Breast epithelium (tissue), 4 donors: Measurements from ENCODE around the gene DHX9. TPM values are rescaled to one million over a fixed set of nuclear protein-coding genes. Genes with fewer than 3 reads are reported as not detected.
"Not testable (repeated sequence)": the region's sequence is repeated elsewhere in the genome, so short reads cannot be mapped to it uniquely, and the experiment has no call there.

Experiments used
- DNase-seq, 2 donors: peaks; one replicate each; pipeline ENCODE4 v3.0.0-alpha.2; 2019; ENCODE audit warnings: low spot score in 2 of 2
- H3K27ac ChIP-seq, 2 donors: fragments of 200-600 bp; sonication (generic) in 1 of 2; one replicate each; pipeline ENCODE4 v1.5.1; 2016 to 2019; ENCODE audit warnings: mild to moderate bottlenecking in 1 of 2
- H3K27me3 ChIP-seq, 2 donors: fragments of 200-600 bp; sonication (generic) in 1 of 2; one replicate each; pipeline versions ENCODE4 v1.5.1 to v1.6.0; 2017 to 2019; ENCODE audit warnings: control low read depth in 1 of 2, mild to moderate bottlenecking in 1 of 2
- H3K36me3 ChIP-seq: fragments of 200-600 bp; one replicate; pipeline ENCODE4 v1.5.1; 2019
- H3K4me1 ChIP-seq, 2 donors: fragments of 200-600 bp; sonication (generic); one replicate each; pipeline ENCODE4 v1.5.1; 2016 to 2019; ENCODE audit warnings: control low read depth in 1 of 2
- H3K4me3 ChIP-seq, 3 donors: fragments of 200-600 bp; sonication (generic); 1 replicate in 2 of 3; 2 replicates in 1 of 3; pipeline ENCODE4 v1.5.1; 2016 to 2019; ENCODE audit warnings: mild to moderate bottlenecking in 3 of 3, moderate library complexity in 2 of 3
- H3K9me3 ChIP-seq, 2 donors: fragments of 200-600 bp; sonication (generic) in 1 of 2; one replicate each; pipeline ENCODE4 v1.5.1; 2016 to 2019; ENCODE audit warnings: control low read depth in 1 of 2
- CTCF ChIP-seq, 3 donors: fragments of 450-650 bp; IDR thresholded peaks; one replicate each; pipeline ENCODE4 v1.5.1; 2016 to 2017; ENCODE audit warnings: antibody characterized with exemption in 3 of 3, mild to moderate bottlenecking in 3 of 3, moderate library complexity in 3 of 3
- POLR2A ChIP-seq: fragments of 450-650 bp; IDR thresholded peaks from one replicate; pipeline ENCODE4 v1.6.1; 2016; ENCODE audit warnings: antibody characterized with exemption, mild to moderate bottlenecking, moderate library complexity
- POLR2AphosphoS5 ChIP-seq, 3 donors: sonication (generic); formaldehyde crosslinking; IDR thresholded peaks; one replicate each; pipeline ENCODE4 v1.6.1; 2017; ENCODE audit warnings: antibody characterized with exemption in 3 of 3
- intact Hi-C: fragments of 100-400 bp; cut with DNase I; formaldehyde crosslinking; loops from one replicate; pipeline ENCODE4 v1.15.1; 2023; ENCODE audit warnings: low total_unique reads
- total RNA-seq, 3 donors: library from RNA; depleted of rRNA; stranded (reverse); fragments of >200 nt; gene quantifications; one replicate each; pipeline ENCODE4 v1.1.0, GENCODE V29; 2016

The DHX9 gene
- total RNA-seq, 3 donors from 2014 or later, result 89.3 to 173 (median 134) TPM

DNA sequence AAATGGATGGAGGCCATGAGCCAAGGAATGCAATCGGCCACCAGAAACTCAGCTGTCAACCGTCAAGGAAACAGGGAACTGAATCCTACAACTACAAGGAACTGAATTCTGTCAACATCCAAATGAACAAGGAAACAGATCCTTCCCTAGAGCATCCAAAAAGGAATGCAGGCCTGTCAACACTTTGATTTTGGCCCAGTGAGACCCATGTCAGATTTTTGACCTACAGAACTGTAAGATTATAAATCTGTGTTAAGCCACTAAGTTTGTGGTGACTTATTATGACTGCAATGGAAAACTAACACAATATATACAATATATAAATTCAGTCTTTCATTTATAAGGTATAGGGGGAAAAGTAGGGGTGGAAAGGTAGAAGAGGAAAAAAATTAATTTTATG is 58.5 kb downstream of the DHX9 start:
- no peak for DNase-seq
- intact Hi-C loops, result no loop called here
- no peak overlapping the region for H3K27ac ChIP-seq
- H3K4me1 ChIP-seq, result no peaks in the 10 kb centered on the region
- H3K9me3 ChIP-seq, result no peaks in the 10 kb centered on the region
- TF ChIP-seq POLR2A (no peak), POLR2AphosphoS5 (IDR thresholded peaks at IDR 0.05) (no peak), CTCF (IDR thresholded peaks at IDR 0.05) (no peak)
- no peak overlapping the region for H3K4me3 ChIP-seq
- H3K27me3 ChIP-seq, result no peaks in the 10 kb centered on the region
- H3K36me3 ChIP-seq, result no peaks in the 10 kb centered on the region

- not testable (repeated sequence) for H3K27ac ChIP-seq, DNase-seq, H3K4me1 ChIP-seq
Observed at GRCh38 chr1:182901946-182902345, 62.8 kb downstream of the DHX9 start.

DNA sequence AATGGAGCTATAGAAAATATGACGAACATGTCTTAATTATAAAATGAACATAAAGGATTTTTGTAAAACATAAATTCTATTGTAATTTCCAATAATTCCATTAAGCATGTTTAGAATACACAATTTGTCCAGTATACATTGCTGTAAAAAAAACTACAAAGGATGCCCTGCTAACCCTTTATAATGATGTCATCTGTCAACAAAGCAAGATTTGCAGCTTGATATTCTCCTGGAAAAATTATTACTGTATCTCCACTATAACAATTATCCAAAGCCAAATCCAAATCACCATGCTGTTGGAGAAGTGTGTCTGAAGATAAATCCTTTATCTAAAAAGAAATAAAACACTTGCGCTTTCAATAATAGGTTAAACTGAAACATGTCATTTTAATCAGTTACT is 66.2 kb downstream of the DHX9 start:
- no peak for DNase-seq
- no peaks in the 10 kb centered on the region for H3K27me3 ChIP-seq
- TF ChIP-seq POLR2A, result no peak
- no peak for TF ChIP-seq CTCF (IDR thresholded peaks at IDR 0.05)
- no peak for TF ChIP-seq POLR2AphosphoS5 (IDR thresholded peaks at IDR 0.05)
- no peaks in the 10 kb centered on the region for H3K9me3 ChIP-seq
- H3K27ac ChIP-seq, result no peak overlapping the region
- intact Hi-C loops, result no loop called here
- no peak overlapping the region for H3K4me3 ChIP-seq
- H3K4me1 ChIP-seq, result no peaks in the 10 kb centered on the region
- H3K36me3 ChIP-seq, result no peaks in the 10 kb centered on the region

More at GRCh38 chr1:182901946-182902345, 62.8 kb downstream of the DHX9 start:
- H3K36me3 ChIP-seq, H3K9me3 ChIP-seq, H3K4me3 ChIP-seq, intact Hi-C loops, H3K27me3 ChIP-seq: not testable (repeated sequence)

DNA sequence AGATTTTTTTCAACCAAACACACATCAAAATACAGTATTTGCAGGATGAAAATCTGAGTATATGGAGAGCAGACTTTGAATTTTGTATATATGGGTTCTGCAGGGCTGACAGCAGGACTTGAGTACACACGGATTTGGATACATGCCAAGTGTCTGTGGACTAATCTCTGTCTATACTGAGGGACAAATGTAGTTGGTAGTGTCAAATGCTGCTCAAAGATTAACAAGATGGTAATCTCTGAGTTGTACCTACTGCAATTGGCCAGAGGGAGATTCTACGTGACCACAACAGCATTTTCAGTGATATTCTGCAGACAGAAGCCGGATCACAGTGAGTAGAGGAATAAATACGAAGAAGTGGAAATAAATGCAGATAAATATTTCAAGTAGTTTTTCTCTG is 70.4 kb downstream of the DHX9 start:
- H3K9me3 ChIP-seq, result peaks cover under 1 to 8% of the 10 kb centered on the region in 2 donors
- DNase-seq, result no peak
- no peak overlapping the region for H3K27ac ChIP-seq
- no peak overlapping the region for H3K4me3 ChIP-seq
- H3K4me1 ChIP-seq, result no peaks in the 10 kb centered on the region
- intact Hi-C loops, result no loop called here
- no peaks in the 10 kb centered on the region for H3K36me3 ChIP-seq
- no peak for TF ChIP-seq POLR2A
- TF ChIP-seq POLR2AphosphoS5 (IDR thresholded peaks at IDR 0.05), result no peak
- TF ChIP-seq CTCF (IDR thresholded peaks at IDR 0.05), result no peak
- H3K27me3 ChIP-seq, result no peaks in the 10 kb centered on the region

GRCh38 chr1:182910143-182910542 is 71.0 kb downstream of the DHX9 start:
- H3K4me3 ChIP-seq, result no peak overlapping the region
- no peak overlapping the region for H3K27ac ChIP-seq
- peaks cover 3 to 8% of the 10 kb centered on the region in 2 donors for H3K9me3 ChIP-seq
- H3K4me1 ChIP-seq, result no peaks in the 10 kb centered on the region
- no peak for DNase-seq
- TF ChIP-seq POLR2A (no peak), POLR2AphosphoS5 (IDR thresholded peaks at IDR 0.05) (no peak), CTCF (IDR thresholded peaks at IDR 0.05) (no peak)
- intact Hi-C loops, result no loop called here
- no peaks in the 10 kb centered on the region for H3K36me3 ChIP-seq
- H3K27me3 ChIP-seq, result no peaks in the 10 kb centered on the region

- no peak overlapping the region for H3K4me3 ChIP-seq
- intact Hi-C loops, result no loop called here
- no peaks in the 10 kb centered on the region for H3K4me1 ChIP-seq
- H3K36me3 ChIP-seq, result no peaks in the 10 kb centered on the region
- no peak for DNase-seq
- peaks cover 3 to 8% of the 10 kb centered on the region in 2 donors for H3K9me3 ChIP-seq
- TF ChIP-seq CTCF (IDR thresholded peaks at IDR 0.05), result no peak
- H3K27ac ChIP-seq, result no peak overlapping the region
- H3K27me3 ChIP-seq, result no peaks in the 10 kb centered on the region
Observed at GRCh38 chr1:182913401-182913800, 74.3 kb downstream of the DHX9 start.
